Islet precursor cell (in vitro differentiated cells): ENCODE measurements around the gene LMF1.

ENCODE experiments used
- DNase-seq: peaks from one replicate; pipeline ENCODE4 v3.0.0-alpha.2; 2018

The LMF1 gene

GRCh38 chr16:877242-878071 lies 93.3 kb downstream of the LMF1 start:
- no peak for DNase-seq

- DNase-seq, result no peak
Measured at GRCh38 chr16:876523-877241, 94.1 kb downstream of the LMF1 start.

GRCh38 chr16:876041-876335 lies 94.8 kb downstream of the LMF1 start:
- no peak for DNase-seq

GRCh38 chr16:875182-876040 lies 95.4 kb downstream of the LMF1 start:
- DNase-seq, result no peak

- no peak for DNase-seq
Measured at GRCh38 chr16:874366-875181, 96.2 kb downstream of the LMF1 start.

- no peak for DNase-seq
Measured at GRCh38 chr16:873889-874288, 96.9 kb downstream of the LMF1 start.

GRCh38 chr16:873243-873661 lies 97.5 kb downstream of the LMF1 start:
- DNase-seq, result no peak

GRCh38 chr16:872436-873242 lies 98.1 kb downstream of the LMF1 start:
- DNase-seq, result no peak

- DNase-seq, result no peak
Measured at GRCh38 chr16:871562-872345, 99.0 kb downstream of the LMF1 start.

- DNase-seq, result no peak
Measured at GRCh38 chr16:870856-871561, 99.8 kb downstream of the LMF1 start.

GRCh38 chr16:869823-870641 lies 100.8 kb downstream of the LMF1 start:
- DNase-seq, result no peak

- no peak for DNase-seq
Measured at GRCh38 chr16:868846-869822, 101.7 kb downstream of the LMF1 start.

GRCh38 chr16:868386-868755 lies 102.4 kb downstream of the LMF1 start:
- DNase-seq, result no peak

GRCh38 chr16:867421-868385 lies 103.1 kb downstream of the LMF1 start:
- no peak for DNase-seq

GRCh38 chr16:866252-866896 lies 104.4 kb downstream of the LMF1 start:
- no peak for DNase-seq

GRCh38 chr16:865026-865425 lies 105.8 kb downstream of the LMF1 start:
- DNase-seq, result no peak
